GM12878 (cell line): ENCODE measurements around the gene FXYD1.

Source experiments
- CHD1 ChIP-seq: IDR thresholded peaks from 2 replicates; pipeline ENCODE4 v1.6.1; 2012; ENCODE audit warnings: low read depth, low read length, improper control_type of control experiment
- JUND ChIP-seq: IDR thresholded peaks from 2 replicates; pipeline ENCODE4 v1.6.1; 2012; ENCODE audit warnings: low read depth, mild to moderate bottlenecking, low read length, improper control_type of control experiment, moderate library complexity
- KAT2A ChIP-seq: conservative IDR thresholded peaks from 2 replicates; pipeline ENCODE4 v1.6.1; 2011; ENCODE audit warnings: low read depth, low read length; ENCODE audit not compliant: control insufficient read depth
- RBBP5 ChIP-seq: fragments of 200-600 bp; sonication (generic); conservative IDR thresholded peaks from 2 replicates; pipeline ENCODE4 v1.6.1; 2016
- TF ChIP-seq, protein P1 (sequence below), 3 experiments: IDR thresholded peaks in 2 of 3; conservative IDR thresholded peaks in 1 of 3; 2 replicates each; pipeline ENCODE4 v1.5.1; 2011; ENCODE audit warnings: low read depth in 3 of 3, low read length in 3 of 3, mild to moderate bottlenecking in 3 of 3, control low read depth in 2 of 3, moderate library complexity in 2 of 3, inconsistent platforms in 1 of 3, mixed read lengths in 1 of 3; ENCODE audit not compliant: control insufficient read depth in 2 of 3, insufficient read depth in 1 of 3; ENCODE audit errors: extremely low read depth in 1 of 3
- TF ChIP-seq, protein P2 (sequence below): IDR thresholded peaks from 2 replicates; pipeline ENCODE4 v1.6.1; 2011; ENCODE audit warnings: borderline replicate concordance, low read depth, mild to moderate bottlenecking, moderate library complexity, mixed read lengths, low read length; ENCODE audit not compliant: insufficient read depth; ENCODE audit errors: extremely low read length

- TF ChIP-seq, protein P1, sequence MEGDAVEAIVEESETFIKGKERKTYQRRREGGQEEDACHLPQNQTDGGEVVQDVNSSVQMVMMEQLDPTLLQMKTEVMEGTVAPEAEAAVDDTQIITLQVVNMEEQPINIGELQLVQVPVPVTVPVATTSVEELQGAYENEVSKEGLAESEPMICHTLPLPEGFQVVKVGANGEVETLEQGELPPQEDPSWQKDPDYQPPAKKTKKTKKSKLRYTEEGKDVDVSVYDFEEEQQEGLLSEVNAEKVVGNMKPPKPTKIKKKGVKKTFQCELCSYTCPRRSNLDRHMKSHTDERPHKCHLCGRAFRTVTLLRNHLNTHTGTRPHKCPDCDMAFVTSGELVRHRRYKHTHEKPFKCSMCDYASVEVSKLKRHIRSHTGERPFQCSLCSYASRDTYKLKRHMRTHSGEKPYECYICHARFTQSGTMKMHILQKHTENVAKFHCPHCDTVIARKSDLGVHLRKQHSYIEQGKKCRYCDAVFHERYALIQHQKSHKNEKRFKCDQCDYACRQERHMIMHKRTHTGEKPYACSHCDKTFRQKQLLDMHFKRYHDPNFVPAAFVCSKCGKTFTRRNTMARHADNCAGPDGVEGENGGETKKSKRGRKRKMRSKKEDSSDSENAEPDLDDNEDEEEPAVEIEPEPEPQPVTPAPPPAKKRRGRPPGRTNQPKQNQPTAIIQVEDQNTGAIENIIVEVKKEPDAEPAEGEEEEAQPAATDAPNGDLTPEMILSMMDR (IDR thresholded peaks at IDR 0.05 in 2 of 3, conservative IDR thresholded peaks at IDR 0.05 in 1 of 3; ENCODE audit: control insufficient read depth in 2 of 3, extremely low read depth in 1 of 3, insufficient read depth in 1 of 3, low read depth in 3 of 3, low read length in 3 of 3): no peak
- no peak for TF ChIP-seq JUND
- TF ChIP-seq, protein P2, sequence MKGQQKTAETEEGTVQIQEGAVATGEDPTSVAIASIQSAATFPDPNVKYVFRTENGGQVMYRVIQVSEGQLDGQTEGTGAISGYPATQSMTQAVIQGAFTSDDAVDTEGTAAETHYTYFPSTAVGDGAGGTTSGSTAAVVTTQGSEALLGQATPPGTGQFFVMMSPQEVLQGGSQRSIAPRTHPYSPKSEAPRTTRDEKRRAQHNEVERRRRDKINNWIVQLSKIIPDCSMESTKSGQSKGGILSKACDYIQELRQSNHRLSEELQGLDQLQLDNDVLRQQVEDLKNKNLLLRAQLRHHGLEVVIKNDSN: no peak
- TF ChIP-seq KAT2A: no peak
- no peak for TF ChIP-seq CHD1
- no peak for TF ChIP-seq RBBP5
Observed at GRCh38 chr19:35156673-35157014, 18.0 kb downstream of the FXYD1 start.
